Endodermal cell (in vitro differentiated cells): ENCODE data around the gene MRPL32. TPM values are rescaled to one million over a fixed set of nuclear protein-coding genes. Genes with fewer than 3 reads are reported as not detected.

Experiments
- DNase-seq: peaks from one replicate; pipeline ENCODE4 v3.0.0-alpha.2; 2017
- H3K27ac ChIP-seq: 2 replicates; pipeline ENCODE4 v1.5.1; 2013; ENCODE audit warnings: mild to moderate bottlenecking, low read depth, low read length, moderate library complexity
- H3K27me3 ChIP-seq: 2 replicates; pipeline ENCODE4 v1.6.1; 2013; ENCODE audit warnings: mild to moderate bottlenecking, low read length, moderate library complexity; ENCODE audit not compliant: insufficient read depth, control insufficient read depth, poor library complexity, severe bottlenecking
- H3K36me3 ChIP-seq: 2 replicates; pipeline ENCODE4 v1.7.0; 2013; ENCODE audit warnings: mild to moderate bottlenecking, low read length, moderate library complexity; ENCODE audit not compliant: control insufficient read depth, insufficient read depth
- H3K4me1 ChIP-seq: one replicate; pipeline ENCODE4 v1.7.0; 2013; ENCODE audit warnings: low read length; ENCODE audit not compliant: control insufficient read depth, insufficient read depth
- H3K4me3 ChIP-seq: 2 replicates; pipeline ENCODE4 v1.5.1; 2013; ENCODE audit warnings: mild to moderate bottlenecking, low read length, moderate library complexity
- H3K9ac ChIP-seq: 2 replicates; pipeline ENCODE4 v1.6.1; 2013; ENCODE audit warnings: mild to moderate bottlenecking, low read length, moderate library complexity; ENCODE audit not compliant: poor library complexity, severe bottlenecking; ENCODE audit errors: extremely low read depth
- H3K9me3 ChIP-seq: 2 replicates; pipeline ENCODE4 v1.6.1; 2013; ENCODE audit warnings: mild to moderate bottlenecking, low read length, moderate library complexity; ENCODE audit not compliant: control insufficient read depth
- H3K27ac Mint-ChIP-seq: 2 replicates; pipeline ENCODE4 v1.8.0; 2020; ENCODE audit warnings: mixed read lengths
- H3K27me3 Mint-ChIP-seq: 2 replicates; pipeline ENCODE4 v1.8.0; 2021; ENCODE audit warnings: mild to moderate bottlenecking, mixed read lengths; ENCODE audit not compliant: insufficient read depth
- H3K36me3 Mint-ChIP-seq: 2 replicates; pipeline ENCODE4 v1.8.0; 2020; ENCODE audit warnings: low read depth, mixed read lengths
- H3K4me1 Mint-ChIP-seq: 2 replicates; pipeline ENCODE4 v1.8.0; 2020; ENCODE audit warnings: mixed read lengths
- H3K4me3 Mint-ChIP-seq: 2 replicates; pipeline ENCODE4 v1.8.0; 2020; ENCODE audit warnings: mild to moderate bottlenecking, moderate library complexity, mixed read lengths
- H3K9me3 Mint-ChIP-seq: 2 replicates; pipeline ENCODE4 v1.8.0; 2020; ENCODE audit warnings: mild to moderate bottlenecking, mixed read lengths
- CTCF ChIP-seq: fragments of 200-600 bp; sonication (generic); conservative IDR thresholded peaks from 2 replicates; pipeline ENCODE4 v1.5.0; 2021; ENCODE audit warnings: antibody characterized with exemption, mild to moderate bottlenecking
- WGBS, 2 experiments: methylation state at CpG; one replicate each; pipeline versions ENCODE4 v1.1.5 to v1.1.7; 2013; ENCODE audit warnings: missing lambda C conversion rate in 2 of 2, mixed read lengths in 1 of 2; ENCODE audit not compliant: insufficient coverage in 1 of 2, insufficient read length in 1 of 2; 5-methylcytosine and 5-hydroxymethylcytosine counted together
- total RNA-seq, 2 donors: library from RNA; stranded (reverse); fragmentation: NEBNext Ultra II Directional in 1 of 2; extraction: Animal tissue kit (Norgen Biotek cat#: 25700) in 1 of 2; gene quantifications; 2 replicates in 1 of 2; 3 replicates in 1 of 2; pipeline ENCODE4 v1.2.1, GENCODE V29; 2021

MRPL32 gene
- total RNA-seq, 2 donors from 2014 or later, result 88.6 to 97.0 TPM

DNA sequence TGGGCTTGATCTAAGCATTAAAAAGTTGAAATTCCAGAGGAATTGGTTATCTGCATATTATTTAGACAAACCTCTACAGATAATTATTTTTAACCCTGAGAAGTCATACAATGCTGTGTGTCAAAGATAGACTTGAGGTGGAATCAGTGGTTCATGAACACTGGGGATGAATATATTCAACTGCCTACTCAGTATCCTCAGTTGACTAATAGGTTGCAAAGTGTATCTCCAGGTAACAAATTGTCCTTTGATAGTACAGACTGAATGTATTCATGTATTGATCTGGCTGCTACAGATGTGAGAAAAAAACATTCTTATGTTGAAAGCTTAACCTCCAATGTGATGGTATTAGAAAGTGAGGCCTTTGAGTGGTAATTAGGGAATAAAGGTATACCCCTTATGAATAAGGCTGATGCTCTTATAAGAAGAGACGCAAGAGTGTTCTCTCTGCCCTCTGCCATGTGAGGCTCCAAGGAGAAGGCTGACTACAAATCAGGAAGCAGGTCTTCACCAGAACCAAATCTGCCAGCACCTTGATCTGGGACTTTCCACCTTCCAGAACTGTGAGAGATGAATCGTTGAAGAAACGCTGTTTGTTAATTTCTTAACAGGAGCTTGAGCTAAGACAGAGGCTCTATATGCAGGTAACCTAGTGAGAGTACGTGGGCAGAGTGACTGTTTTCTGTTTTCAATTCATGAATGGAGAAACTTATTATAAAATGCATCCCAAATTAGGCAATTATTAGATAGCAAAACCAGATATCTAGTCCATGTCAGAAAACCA is 7.5 kb downstream of the MRPL32 start:
- H3K4me1 ChIP-seq, result peaks cover 5% of the 10 kb centered on the region
- no peak for TF ChIP-seq CTCF
- no peak for DNase-seq
- Mint-ChIP-seq H3K4me1 (peaks cover 17% of the 10 kb centered on the region), H3K36me3 (peaks cover 42% of the 10 kb centered on the region), H3K27me3 (no peaks in the 10 kb centered on the region), H3K9me3 (no peaks in the 10 kb centered on the region), H3K4me3 (no peak overlapping the region), H3K27ac (no peak overlapping the region)
- no peak overlapping the region for H3K4me3 ChIP-seq
- no peaks in the 10 kb centered on the region for H3K27me3 ChIP-seq
- H3K36me3 ChIP-seq, result peaks cover 62% of the 10 kb centered on the region
- H3K27ac ChIP-seq, result no peak overlapping the region
- H3K9ac ChIP-seq, result no peak overlapping the region
- 85 to 94% methylated on average over 3 to 4 of the region's 4 CpGs for WGBS, 2 experiments
- H3K9me3 ChIP-seq, result no peaks in the 10 kb centered on the region

DNA sequence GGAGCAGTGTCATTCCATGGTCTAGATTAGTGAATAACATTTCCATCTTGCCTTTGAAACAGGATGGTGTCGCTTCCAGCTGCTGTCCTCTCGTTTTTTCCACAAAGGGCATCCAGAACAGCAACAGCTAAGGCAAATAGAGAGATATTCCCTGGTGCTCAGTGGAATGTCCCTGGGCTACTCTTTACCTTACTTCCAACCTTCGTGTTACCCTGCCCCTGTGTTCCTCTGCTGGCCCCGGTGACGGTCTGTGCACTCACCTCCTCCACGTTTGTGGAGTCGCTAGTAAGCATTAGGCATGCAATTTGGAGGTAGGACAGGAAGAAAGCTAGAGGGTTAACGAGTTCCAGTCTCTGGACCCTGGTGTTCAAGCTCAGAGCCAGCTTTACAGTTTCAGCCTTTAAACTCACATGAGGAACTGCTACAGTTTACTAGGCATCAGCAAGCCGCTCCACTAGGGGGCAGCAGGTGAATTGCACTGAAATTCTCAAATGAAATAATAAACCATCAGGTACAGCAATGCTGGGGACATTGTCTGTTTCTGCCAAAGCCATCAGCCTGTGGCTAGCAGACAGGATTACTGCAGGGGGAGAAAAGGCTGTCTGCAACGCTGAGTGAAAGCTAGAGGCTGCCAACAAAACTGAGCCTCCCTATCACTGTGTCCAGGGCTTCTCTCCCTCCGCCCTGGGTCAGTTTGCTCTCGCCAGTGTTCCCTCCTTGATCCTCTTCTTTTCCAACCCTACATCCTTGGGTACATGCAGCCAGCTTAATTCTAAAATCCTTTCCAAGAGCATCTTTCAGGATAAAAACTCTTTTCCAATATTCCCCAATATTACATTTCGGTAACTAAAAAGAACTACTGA is 9.0 kb downstream of the MRPL32 start:
- Histone ChIP-seq H3K4me3 (no peak overlapping the region), H3K27me3 (no peaks in the 10 kb centered on the region), H3K9ac (no peak overlapping the region), H3K36me3 (peaks cover 47% of the 10 kb centered on the region), H3K9me3 (no peaks in the 10 kb centered on the region), H3K4me1 (peaks cover 5% of the 10 kb centered on the region), H3K27ac (no peak overlapping the region)
- H3K4me3 Mint-ChIP-seq, result no peak overlapping the region
- WGBS, 2 experiments, result 54 to 58% methylated on average over 8 to 13 of the region's 13 CpGs
- no peak overlapping the region for H3K27ac Mint-ChIP-seq
- peak; percentile 95 for DNase-seq
- H3K9me3 Mint-ChIP-seq, result no peaks in the 10 kb centered on the region
- H3K4me1 Mint-ChIP-seq, result peaks cover 20% of the 10 kb centered on the region
- H3K27me3 Mint-ChIP-seq, result no peaks in the 10 kb centered on the region
- H3K36me3 Mint-ChIP-seq, result peaks cover 29% of the 10 kb centered on the region
- TF ChIP-seq CTCF, result peak; percentile 96

DNA sequence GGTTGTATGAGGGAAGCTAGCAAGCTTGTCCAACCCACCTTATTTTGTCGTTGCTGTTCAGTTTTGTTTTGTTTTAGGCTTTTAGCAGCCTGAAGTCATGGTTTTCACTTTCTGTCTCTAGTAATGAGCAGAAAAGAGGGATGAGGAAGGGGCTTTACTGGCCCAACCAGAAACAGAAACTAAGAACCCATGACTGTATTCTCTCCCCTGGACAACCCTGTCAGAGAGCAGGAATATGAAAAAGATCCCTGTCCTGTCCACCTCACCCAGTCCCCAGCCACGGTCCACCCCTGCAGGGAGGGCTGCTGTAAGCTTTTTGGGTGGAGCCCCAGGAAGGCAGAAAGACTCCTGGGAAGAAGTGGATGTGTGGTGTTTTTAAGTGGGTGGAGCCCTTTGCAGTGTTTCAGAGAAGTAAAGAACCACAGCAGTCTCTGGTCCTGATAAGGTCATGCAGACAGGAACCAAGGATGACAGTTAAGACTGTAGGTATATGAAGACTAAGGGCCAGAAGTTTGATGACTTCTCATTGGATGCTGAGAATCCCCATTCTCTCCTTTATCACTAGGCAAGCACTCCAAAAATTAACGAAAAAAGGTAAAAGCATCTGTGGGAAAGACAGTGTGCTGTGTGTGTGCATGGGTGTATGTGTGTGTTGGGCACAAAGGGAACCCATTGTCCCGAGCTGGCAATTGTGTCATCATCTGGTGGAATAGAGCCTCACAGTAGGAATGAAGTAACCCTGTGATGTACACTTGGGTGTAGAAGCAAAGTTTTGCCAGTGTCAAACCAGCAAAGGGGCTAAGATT is 13.8 kb downstream of the MRPL32 start:
- Histone ChIP-seq H3K4me1 (no peaks in the 10 kb centered on the region), H3K36me3 (peaks cover 4% of the 10 kb centered on the region), H3K9ac (no peak overlapping the region), H3K27ac (no peak overlapping the region), H3K4me3 (no peak overlapping the region), H3K27me3 (no peaks in the 10 kb centered on the region), H3K9me3 (peaks cover 25% of the 10 kb centered on the region)
- Mint-ChIP-seq H3K9me3 (peaks cover 18% of the 10 kb centered on the region), H3K36me3 (peaks cover 3% of the 10 kb centered on the region), H3K4me3 (no peak overlapping the region), H3K27me3 (no peaks in the 10 kb centered on the region), H3K27ac (peak overlapping the region; percentile 74), H3K4me1 (peaks cover 25% of the 10 kb centered on the region)
- DNase-seq, result no peak
- no peak for TF ChIP-seq CTCF
- 79 to 100% methylated on average over 1 to 4 of the region's 4 CpGs for WGBS, 2 experiments
